Neural cell (in vitro differentiated cells): ENCODE measurements around the gene SSTR1.

Experiments
- POLR2AphosphoS5 ChIP-seq: IDR thresholded peaks from 2 replicates; pipeline ENCODE4 v1.6.1; 2012
- RAD21 ChIP-seq: fragments of 450-650 bp; conservative IDR thresholded peaks from 2 replicates; pipeline ENCODE4 v1.6.1; 2014; ENCODE audit warnings: antibody characterized with exemption, mild to moderate bottlenecking, moderate library complexity
- TF ChIP-seq, protein P1 (sequence below): fragments of 450-650 bp; IDR thresholded peaks from 2 replicates; pipeline ENCODE4 v1.5.1; 2014; ENCODE audit warnings: antibody characterized with exemption, mild to moderate bottlenecking, moderate library complexity; ENCODE audit not compliant: poor library complexity, severe bottlenecking
- TF ChIP-seq, protein P2 (sequence below): IDR thresholded peaks from 2 replicates; pipeline ENCODE4 v1.6.1; 2012; ENCODE audit warnings: borderline replicate concordance

GRCh38 chr14:38212111-38212510 lies 4.4 kb downstream of the SSTR1 start:
- TF ChIP-seq, protein P1, sequence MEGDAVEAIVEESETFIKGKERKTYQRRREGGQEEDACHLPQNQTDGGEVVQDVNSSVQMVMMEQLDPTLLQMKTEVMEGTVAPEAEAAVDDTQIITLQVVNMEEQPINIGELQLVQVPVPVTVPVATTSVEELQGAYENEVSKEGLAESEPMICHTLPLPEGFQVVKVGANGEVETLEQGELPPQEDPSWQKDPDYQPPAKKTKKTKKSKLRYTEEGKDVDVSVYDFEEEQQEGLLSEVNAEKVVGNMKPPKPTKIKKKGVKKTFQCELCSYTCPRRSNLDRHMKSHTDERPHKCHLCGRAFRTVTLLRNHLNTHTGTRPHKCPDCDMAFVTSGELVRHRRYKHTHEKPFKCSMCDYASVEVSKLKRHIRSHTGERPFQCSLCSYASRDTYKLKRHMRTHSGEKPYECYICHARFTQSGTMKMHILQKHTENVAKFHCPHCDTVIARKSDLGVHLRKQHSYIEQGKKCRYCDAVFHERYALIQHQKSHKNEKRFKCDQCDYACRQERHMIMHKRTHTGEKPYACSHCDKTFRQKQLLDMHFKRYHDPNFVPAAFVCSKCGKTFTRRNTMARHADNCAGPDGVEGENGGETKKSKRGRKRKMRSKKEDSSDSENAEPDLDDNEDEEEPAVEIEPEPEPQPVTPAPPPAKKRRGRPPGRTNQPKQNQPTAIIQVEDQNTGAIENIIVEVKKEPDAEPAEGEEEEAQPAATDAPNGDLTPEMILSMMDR = no peak
- TF ChIP-seq, protein P2, sequence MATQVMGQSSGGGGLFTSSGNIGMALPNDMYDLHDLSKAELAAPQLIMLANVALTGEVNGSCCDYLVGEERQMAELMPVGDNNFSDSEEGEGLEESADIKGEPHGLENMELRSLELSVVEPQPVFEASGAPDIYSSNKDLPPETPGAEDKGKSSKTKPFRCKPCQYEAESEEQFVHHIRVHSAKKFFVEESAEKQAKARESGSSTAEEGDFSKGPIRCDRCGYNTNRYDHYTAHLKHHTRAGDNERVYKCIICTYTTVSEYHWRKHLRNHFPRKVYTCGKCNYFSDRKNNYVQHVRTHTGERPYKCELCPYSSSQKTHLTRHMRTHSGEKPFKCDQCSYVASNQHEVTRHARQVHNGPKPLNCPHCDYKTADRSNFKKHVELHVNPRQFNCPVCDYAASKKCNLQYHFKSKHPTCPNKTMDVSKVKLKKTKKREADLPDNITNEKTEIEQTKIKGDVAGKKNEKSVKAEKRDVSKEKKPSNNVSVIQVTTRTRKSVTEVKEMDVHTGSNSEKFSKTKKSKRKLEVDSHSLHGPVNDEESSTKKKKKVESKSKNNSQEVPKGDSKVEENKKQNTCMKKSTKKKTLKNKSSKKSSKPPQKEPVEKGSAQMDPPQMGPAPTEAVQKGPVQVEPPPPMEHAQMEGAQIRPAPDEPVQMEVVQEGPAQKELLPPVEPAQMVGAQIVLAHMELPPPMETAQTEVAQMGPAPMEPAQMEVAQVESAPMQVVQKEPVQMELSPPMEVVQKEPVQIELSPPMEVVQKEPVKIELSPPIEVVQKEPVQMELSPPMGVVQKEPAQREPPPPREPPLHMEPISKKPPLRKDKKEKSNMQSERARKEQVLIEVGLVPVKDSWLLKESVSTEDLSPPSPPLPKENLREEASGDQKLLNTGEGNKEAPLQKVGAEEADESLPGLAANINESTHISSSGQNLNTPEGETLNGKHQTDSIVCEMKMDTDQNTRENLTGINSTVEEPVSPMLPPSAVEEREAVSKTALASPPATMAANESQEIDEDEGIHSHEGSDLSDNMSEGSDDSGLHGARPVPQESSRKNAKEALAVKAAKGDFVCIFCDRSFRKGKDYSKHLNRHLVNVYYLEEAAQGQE = no peak
- no peak for TF ChIP-seq RAD21
- no peak for TF ChIP-seq POLR2AphosphoS5
